Medulla oblongata (tissue), 1 donor: Measurements from ENCODE around the gene CRYGN.

Experiments
- DNase-seq: peaks from one replicate; pipeline ENCODE4 v3.0.0-alpha.2; 2015; ENCODE audit errors: extremely low spot score

CRYGN gene

DNA sequence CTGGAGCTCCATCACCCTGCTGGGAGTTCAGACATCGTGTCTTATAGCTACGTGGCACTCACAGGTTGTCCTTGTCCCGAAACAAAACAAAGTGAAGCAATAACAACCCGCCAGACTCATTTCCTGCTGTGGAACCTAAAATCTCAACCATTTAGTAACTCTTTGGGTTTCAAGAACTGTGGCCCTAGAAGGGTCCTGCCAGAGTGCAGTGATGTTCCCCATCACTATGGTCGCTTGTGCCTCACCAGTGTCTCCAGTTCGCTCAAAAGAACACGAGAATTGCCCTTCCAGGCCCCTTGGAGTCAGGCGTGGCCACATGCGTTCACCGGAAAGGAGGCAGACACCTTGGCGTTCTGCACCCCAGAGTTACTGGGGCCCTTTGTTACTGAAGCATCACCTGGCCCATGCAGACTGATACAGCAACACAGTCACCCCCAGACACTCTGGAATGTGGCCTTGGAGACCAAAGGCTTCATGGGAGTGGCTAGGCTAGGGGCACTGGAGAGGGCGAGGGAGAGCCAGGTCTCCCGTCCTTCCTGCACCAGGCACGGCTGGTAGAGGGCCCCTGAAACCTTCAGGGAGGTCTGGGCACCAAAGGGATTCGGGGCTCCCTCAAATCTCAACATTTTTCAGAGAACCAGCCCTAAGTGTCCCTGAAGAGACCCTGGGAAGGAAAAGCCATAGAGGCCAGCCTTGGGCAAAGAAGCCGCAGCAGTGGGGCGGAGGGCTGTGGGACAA, 908 bp downstream of the CRYGN start:
- no peak for DNase-seq

- no peak for DNase-seq
Measured at GRCh38 chr7:151437866-151438516, 1.9 kb downstream of the CRYGN start.

GRCh38 chr7:151437159-151437553, 2.8 kb downstream of the CRYGN start:
- no peak for DNase-seq

DNA sequence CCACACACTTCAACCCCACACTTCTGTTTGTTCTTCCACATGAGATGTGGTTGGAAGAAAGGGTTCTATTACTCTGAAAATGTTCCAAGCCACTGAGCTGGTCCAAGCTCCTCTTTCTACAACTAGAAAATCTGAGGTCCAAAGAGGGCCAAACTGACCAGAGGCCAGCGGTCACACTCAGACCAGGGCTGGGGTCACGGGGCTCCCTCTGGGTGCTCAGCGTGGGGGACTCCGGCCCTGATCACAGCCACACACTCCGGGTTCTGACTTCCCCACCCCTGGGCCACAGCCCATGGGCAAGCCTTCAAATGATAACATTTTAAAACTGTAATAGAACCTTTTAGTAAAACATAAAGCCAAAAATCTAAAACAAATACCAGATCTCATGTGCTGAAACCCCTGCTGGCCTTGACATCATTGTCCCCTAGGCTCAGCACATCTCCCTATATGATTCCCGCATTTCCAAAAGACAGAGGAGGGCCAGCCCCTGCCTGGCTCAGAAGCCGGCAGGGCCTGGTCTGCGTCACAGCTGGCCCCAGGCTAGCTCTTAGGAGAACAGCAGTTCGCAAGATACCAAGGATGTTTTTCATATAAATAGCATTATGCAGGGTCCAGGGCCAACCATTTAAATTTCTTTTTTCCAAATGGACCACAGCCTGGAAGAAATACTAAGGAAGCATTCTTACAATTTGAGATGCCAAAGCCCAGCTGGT, 3.3 kb downstream of the CRYGN start:
- no peak for DNase-seq

DNA sequence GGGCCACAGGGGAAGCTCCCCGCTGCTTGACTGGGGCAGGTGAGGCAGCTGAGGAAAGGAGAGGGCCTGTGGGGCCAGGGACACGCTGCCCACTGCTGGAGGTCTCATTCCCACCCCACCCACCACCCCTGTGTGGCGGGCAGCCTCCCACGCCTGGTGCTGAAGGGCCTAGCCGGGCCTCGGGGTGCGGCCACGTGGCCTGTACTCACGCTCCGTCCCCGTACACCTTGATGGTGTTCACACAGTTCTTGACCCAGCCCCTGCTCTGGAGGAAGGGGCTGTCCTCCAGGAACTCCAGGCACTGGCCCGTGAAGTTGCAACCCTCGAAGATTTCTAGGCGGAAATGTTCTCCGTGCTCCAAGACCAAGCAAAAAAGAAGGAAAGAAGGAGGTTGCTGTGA, 4.0 kb downstream of the CRYGN start:
- DNase-seq, result no peak

DNA sequence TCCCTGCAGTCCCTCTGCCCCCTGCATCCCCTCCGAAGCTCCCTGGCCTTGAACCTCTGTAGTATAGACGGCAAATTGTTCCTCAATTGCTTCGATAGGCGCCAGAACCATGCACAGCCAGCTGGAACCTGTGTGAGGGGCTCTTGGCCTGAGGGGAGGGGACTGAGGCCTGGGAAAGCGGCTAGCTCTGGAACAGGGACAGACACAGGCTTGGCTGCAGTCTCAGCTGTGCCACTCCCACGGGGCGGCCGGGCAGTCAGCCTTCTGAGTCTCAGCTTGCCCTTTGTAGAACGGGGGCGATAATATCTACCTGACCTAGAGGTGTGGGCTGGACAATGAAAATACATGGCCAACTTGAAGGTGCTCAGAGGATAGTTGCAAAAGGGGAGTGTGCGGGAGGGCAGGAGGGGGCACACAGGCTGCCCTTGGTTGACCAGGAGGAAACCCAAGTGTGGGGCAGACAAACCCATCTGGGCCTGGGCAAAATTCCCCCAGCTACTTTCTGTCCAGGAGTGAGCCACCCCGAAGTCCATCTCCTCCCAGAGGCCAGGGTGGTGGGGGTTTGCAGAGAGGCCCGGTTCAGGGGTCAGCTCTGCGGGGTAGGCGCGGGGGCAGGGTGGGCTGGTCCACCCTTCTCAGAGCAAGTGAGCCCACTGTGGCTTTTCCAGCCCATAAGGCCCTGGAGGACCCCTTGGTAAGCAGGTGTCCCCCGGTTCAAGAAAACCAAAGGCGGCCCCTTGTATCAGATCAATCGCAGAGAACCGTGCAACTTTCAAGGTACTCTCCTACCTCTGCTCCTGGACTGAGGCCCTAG, 4.6 kb downstream of the CRYGN start:
- peak; percentile 45 for DNase-seq

DNA sequence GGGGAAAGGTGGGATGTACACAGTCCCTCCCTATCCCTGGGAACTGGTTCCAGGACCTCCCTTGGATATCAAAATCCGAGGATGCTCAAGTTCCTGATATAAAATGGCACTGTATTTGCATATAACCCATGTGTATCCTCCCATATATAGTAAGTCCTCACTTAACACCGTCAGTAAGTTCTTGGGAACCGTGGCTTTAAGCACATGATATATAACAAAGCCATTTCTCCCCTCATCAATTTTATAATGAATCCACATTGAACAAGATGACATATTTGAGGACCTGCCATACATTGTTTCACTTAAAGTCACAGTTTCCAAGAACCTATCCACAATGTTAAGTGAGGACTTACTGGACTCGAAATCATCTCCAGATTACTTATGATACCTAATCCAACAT, 5.4 kb downstream of the CRYGN start:
- no peak for DNase-seq

DNA sequence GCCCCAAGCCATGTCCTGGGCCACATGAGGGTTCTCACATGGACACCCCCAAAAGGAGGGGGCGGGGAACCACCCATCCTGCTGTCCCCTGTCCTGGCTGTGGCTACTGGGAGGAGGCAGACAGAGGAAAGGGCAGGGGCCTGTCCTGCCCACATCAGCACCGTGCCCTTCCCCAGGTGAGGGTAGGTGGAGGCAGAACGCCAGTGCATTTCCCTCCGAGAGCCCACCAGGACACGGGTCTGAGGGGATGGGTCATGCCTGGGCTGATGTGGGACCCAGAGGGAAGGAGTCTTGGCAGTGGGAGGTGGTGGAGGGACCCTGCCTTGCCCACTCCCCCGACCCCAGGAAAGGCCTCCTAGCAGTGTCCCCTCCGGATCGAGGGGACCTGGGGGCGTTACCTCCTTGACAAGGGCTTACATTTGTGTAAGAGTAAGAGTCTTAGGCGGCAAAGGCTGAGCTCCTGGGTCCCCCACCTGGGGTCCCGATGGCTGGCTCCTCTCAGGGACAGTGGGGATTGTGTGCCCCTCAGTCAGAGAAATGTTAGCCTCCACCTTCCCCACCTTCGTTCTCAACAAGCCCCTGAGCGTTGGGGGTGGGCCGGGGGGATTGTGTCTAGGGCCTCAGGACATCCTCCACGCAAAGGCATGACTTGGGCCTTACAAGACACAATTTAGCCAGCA, 6.1 kb downstream of the CRYGN start:
- DNase-seq, result no peak

DNA sequence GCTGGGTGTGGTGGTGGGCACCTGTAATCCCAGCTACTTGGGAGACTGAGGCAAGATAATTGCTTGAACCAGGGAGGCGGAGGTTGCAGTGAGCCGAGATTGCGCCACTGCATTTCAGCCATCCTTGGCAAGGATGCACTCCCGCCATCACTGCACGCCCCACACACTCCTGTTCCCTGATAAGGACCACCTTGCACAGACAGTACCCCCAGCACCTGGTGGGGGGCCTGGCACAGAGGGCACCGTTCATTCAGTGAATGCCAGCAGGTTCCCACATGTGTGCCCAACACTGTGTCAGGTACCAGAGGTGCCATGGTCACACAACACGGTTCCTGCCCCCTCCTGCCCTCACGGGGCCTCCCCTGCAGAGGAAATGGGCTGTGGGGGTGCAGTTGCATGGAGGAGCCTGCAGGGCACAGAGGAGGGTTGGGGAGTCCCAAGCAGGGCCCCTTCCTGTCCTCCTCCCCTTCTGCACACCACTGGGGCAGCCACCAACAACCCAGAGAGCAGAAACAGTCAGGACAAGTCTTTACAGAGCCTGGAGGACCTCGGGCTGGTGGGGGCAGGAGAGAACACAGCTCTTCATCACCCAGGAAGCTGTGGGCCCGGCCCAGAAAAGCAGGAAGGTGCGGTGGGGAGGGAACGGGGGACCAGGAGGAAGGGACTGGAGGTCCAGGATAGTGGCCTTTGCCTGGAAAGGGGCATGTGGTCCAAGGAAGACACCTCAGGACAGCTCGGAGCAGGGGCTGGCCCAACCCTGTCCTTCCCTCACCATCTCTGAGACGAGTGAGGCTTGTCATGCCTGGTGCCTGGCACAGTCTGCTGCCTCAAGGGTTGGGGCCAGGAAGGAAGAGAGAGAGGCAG, 7.1 kb downstream of the CRYGN start:
- DNase-seq, result no peak

- no peak for DNase-seq
Measured at GRCh38 chr7:151431768-151432311, 8.1 kb downstream of the CRYGN start.

GRCh38 chr7:151431281-151431767, 8.6 kb downstream of the CRYGN start:
- DNase-seq, result no peak

- no peak for DNase-seq
Measured at GRCh38 chr7:151430391-151431205, 9.3 kb downstream of the CRYGN start.

DNA sequence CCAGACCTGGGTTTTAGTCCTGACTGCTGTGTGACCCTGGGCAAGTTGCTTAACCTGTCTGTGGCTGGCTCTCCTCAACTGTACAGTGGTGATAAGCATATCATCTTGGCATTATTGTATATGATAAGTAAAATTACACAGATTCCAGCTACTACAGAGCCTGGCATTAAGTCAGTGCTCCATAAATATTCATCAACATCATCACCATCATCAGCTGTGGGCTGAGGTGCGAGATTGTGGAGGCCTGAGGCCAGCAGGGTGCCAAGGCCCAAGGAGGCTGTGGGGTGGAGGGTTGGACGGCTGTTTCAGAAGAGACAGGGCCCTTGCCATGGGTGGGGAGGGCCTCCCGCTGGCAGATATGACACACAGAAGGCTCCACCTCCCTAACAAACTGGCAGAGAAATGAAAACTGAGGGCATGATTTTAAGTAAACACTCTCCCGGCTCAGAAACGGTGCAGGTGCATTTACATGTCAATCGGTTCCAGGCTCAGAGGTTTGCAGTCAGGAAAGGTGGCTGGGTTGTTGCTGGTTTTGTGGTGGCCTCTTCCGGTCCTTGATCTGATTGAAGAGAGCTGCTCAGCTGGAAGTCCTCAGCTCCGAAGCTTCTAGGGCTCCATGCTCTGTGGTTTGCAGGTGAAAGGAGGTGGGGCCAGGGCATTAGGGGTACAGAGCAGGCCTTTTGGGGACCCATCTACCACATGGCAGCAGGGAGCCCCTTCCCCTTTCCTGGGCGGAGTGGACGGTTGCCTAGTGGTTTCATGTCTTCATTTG, 10.2 kb downstream of the CRYGN start:
- no peak for DNase-seq

DNA sequence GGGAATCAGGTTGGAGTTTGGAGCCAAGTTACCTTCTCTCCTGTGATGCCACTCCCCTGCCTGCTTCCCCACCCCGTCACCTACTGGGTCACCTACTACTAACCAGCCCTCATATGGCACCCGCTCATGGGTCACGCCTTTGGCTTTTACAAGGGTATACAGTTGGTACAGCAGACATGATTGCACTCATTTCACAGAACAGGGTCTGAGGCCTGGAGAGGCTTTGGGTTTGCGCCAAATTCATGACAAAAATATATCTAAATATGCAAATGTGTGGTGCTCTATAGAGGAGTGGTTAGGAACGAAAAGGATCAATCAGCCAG, 10.7 kb downstream of the CRYGN start:
- no peak for DNase-seq

DNA sequence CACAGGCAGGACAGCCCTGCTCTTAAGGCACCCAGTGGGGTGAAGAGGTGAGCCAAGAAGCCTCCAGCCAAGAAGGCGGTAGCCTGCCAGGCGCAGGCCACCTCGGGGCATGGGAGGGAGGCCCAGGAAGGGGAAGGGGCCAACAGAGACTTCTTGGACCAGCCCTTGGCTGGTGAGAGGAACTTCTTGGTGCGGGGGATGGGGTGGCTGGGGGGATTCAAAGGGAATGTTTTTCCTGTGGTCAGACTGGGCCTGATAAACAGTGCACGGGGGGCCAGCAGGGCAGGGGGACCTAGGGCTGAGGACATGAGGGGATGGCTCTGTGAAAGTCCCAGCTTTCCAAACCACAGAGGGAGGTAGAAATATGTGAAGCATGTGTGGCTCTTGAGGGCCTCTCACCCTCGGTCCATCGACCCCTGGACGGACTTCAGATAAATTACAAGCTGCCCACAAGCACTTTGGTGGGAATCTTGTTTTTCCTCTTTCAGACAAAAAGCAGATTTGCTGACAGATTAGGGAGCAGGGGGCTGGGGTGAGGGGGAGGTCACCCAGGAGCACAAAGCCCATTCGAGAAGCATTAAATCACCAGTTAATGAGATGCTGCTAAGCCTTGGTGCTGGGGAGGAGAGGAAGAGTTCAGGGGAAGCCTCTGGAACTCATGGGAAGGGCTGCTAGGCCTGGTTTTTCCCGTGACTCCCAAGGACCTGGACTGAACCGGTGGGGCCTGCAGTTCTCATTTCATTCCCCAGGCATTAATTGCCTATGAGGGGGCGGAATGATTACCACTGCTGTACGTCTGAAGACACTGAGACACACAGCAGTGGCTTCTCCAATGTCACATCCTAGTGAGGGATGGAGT, 11.3 kb downstream of the CRYGN start:
- DNase-seq, result peak; percentile 64

- DNase-seq, result no peak
Measured at GRCh38 chr7:151427705-151428377, 12.1 kb downstream of the CRYGN start.
